ENCODE measurements around the gene DCXR. TPM values are rescaled to one million over a fixed set of nuclear protein-coding genes. Genes with fewer than 3 reads are reported as not detected.

The DCXR gene
- total and polyA plus RNA-seq, 2 of the 13 experiments (the other 11 are each of a cell fraction or from before 2014, with no cell fraction given): 287 to 311 TPM

GRCh38 chr17:82021107-82021899 is 16.2 kb downstream of the DCXR start (continued):
- TF ChIP-seq SKI (IDR thresholded peaks at IDR 0.05; ENCODE audit: partially characterized antibody) (peak; percentile 26), ESRRA (CRISPR knock-in tag; IDR thresholded peaks at IDR 0.05; ENCODE audit: low read depth) (no peak; the same call in 1 of the 2 replicates), HIVEP1 (CRISPR knock-in tag; IDR thresholded peaks at IDR 0.05) (no peak), ZNF709 (CRISPR knock-in tag; IDR thresholded peaks at IDR 0.05) (0 out of 2 replicates have a peak, but pooled peaks have one; percentile 45), HCFC1 (IDR thresholded peaks at IDR 0.05; ENCODE audit: low read depth, low read length) (no peak), IKZF5 (CRISPR knock-in tag; IDR thresholded peaks at IDR 0.05) (peak; percentile 58; the same call in 1 of the 2 replicates), ZBTB42 (CRISPR knock-in tag; IDR thresholded peaks at IDR 0.05) (0 out of 2 replicates have a peak, but pooled peaks have one; percentile 48), PAWR (CRISPR knock-in tag; IDR thresholded peaks at IDR 0.05; ENCODE audit: borderline replicate concordance) (0 out of 2 replicates have a peak, but pooled peaks have one; percentile 78), ZNF329 (CRISPR knock-in tag; IDR thresholded peaks at IDR 0.05; ENCODE audit: low read depth) (no peak), SRSF9 (IDR thresholded peaks at IDR 0.05; ENCODE audit: borderline replicate concordance, insufficient read depth, low read depth, low read length, poor library complexity, severe bottlenecking) (no peak), ZSCAN21 (CRISPR knock-in tag; IDR thresholded peaks at IDR 0.05; ENCODE audit: borderline replicate concordance) (peak; percentile 79), JUN (CRISPR knock-in tag; IDR thresholded peaks at IDR 0.05) (peak; percentile 65; the same call in 1 of the 2 replicates), ZBTB26 (CRISPR knock-in tag; IDR thresholded peaks at IDR 0.05; ENCODE audit: borderline replicate concordance) (peak; percentile 72; the same call in 1 of the 2 replicates), KIAA2018 (CRISPR knock-in tag; IDR thresholded peaks at IDR 0.05; ENCODE audit: borderline replicate concordance) (no peak), CBX1 (IDR thresholded peaks at IDR 0.05; ENCODE audit: low read depth) (no peak), HDAC2 (CRISPR knock-in tag; IDR thresholded peaks at IDR 0.05) (peak; percentile 65), TMF1 (CRISPR knock-in tag; IDR thresholded peaks at IDR 0.05; ENCODE audit: low read depth) (no peak)
